HG03460 (cell line): Measurements from ENCODE around the gene PRDM5.

Source experiments
- ATAC-seq: cut with Tn5 transposase; IDR thresholded peaks from one replicate; pipeline ENCODE4 v1.9.1; 2021; ENCODE audit not compliant: unreplicated experiment

PRDM5 gene

DNA sequence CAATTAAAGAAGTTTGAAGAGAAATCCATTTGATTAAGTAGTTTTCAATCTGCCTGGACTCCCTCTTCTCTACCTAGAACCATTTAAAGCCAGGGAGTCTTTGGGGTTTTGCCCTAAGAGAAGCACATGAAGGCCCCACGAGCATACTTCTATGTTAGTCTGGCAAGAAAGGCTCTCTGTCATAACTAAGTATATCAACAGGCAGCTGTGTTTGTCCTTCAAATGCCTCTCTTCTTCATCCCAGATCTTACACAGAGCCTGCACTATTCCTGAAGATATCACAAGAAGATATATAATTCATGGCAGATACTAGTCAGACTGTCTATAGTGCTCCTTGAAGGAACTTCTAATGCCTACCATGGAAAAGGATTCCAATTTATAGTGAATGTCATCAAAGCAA, 206.2 kb downstream of the PRDM5 start:
- no peak for ATAC-seq

DNA sequence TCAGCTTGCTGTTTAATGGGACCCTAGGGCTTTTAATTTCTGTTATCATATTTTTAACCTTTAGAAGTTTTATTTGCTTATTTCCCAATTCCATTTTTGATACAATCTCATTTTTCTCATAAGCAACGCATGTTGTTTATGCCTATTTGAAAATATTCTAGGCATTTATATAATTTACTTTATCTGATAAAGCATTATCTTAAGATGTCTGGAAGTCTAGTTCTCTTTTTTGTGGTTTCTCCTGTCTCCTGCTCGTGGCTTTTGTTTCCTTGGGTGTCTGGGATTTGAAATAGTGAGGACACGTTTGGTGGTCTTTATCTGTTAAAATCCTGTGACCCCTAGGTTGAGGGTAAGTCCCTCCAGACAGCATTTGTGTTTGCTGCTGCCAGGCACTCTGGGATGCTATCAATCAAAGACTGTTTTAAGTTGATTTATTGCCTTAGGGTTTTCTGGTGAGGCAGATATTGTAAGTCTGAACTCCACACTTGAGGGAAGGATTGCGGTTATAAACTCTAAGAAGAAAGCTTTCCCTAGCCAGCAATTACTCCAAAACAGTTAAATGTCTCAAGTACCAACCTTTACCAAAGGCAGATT, 208.0 kb downstream of the PRDM5 start:
- no peak for ATAC-seq

DNA sequence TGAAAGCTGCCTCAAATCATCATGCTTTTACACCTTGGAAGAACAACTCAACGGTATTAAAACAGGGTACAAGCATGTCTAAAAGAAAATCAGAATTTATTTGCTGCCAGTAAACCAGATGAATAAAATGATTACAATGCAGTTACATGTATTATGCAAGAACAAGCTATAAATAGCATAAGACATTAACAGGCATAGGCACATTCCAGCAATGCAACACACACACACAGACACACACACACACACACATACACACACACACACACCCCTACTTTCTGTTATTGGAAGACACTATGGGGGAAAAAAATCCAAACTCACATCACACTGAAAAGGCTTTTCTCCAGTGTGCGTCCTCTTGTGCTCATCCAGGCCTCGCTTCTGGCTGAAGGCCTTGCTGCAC, 212.5 kb downstream of the PRDM5 start:
- ATAC-seq = no peak

DNA sequence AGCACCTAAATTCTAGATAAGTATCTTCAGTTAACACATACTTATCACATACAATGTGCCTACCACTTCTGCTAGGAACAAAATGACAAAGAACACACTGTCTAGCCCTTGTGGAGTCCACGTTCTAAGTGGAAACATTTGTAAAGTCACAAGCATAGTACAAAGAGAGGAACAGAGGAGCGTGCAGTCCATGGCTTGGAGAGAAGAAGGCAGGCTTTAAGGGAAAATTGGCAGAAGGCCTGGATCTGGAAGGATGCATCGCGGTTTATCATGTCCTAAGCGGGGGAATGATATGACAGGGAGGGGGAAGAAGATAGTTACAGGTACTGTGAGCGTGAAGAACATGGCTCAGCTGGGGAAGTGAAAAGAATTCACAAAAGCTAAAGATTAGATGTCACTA, 218.0 kb downstream of the PRDM5 start:
- no peak for ATAC-seq

DNA sequence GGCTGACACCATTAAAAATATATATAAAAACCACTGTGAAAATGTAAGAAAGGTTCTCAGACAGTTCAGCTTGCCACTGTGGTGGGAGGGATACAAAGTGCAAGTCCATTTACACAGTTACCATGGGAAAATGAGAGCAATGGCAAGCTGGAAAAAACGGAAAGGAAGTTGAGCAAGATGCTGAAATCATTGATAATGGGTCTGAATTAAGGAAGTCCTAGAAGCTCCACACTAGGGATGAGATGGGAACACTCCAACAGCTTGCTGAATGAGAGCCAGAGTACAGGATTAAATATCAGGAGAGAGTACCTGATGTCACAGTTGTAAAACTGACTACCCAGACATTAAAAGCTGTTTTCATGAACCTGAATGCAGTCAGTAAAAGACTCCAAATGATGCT, 218.6 kb downstream of the PRDM5 start:
- no peak for ATAC-seq

DNA sequence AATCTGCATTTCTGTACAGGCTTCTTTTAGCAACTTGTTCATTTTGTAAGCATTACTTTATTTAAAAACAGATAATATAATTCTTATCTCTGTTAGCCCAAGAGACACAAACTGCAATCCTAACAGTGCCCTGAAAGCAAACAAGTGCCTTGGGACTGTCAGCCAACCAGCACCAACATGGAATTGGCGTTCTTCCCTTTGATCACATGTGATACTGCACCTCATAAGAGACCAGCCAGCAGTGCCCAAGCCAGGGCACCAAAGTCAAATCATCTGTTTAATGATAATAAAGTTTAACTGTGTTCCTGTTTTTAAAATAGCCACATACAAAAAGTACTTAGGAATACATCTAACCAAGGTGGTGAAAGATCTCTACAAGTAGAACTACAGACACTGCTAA, 223.2 kb downstream of the PRDM5 start:
- no peak for ATAC-seq

DNA sequence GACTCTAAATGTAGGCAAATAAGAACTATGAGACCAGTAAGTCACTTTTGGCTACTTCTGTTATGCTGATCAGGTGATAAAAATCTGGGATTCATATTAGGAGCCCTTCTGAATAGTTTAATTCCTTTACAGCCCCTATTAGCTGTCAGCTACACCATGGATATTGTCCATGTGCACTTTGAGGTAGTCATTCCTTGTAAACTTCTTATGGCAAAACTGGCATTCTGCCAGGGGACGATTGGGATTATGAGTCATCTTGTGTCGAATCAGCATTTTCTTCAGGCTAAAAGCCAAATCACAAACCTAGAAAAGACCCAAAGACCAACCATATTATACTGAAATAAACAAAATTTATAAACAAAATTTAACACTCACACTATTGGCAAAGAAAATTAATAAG, 227.6 kb downstream of the PRDM5 start:
- no peak for ATAC-seq

DNA sequence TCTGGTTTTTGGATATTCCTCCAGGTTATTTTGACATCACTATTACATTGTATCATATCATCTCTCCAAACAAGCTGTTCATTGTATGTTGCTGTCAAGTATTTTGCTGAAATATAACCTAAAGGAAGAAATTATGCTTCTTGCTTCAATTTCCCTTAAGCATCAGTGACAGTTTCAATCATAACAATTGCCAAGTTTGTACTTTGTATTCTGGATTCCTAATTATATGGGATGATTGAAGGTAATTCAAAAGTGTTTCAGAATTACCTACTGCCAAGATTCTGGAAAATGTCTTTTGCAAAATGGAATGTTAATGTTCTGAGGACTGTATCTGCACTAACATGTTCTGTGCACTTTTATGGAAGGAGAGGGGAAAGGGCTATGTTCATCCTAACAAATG, 228.7 kb downstream of the PRDM5 start:
- ATAC-seq = no peak

DNA sequence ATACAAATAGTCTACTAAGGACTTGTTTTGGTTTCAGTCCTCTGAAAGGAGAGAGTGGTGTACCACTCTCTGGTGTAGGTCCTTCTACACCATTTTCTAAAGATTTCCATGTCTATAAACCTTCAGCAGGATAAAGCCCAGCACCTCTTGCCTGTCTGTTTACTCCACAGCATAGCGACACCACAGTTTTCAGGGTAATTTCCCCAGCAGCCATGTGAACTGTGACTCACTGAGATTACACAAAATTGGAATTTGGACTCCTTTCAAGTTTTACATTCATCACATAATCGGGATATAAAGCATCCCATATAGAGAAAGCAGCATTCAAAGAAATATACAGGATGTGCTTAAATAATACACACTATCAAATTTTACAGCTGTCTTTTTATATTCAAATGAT, 229.6 kb downstream of the PRDM5 start:
- ATAC-seq = no peak

DNA sequence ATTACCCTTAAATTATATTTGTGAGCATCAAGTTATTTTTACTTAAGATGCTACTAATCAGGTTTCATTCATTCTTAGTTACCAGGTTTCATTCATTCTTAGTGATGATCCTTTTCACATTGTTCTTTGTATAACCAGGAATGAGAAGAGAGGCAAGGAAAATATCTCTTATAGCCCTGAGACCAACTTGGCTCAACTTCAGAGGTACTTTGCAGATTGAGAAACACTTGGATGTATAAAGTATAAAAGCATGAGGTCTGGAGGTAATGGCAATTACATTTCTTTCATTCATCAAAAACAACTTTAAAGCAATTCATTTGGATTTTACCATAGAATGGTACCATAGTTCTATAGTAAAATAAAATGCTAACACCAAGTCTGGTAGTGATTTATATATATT, 231.0 kb downstream of the PRDM5 start:
- no peak for ATAC-seq

DNA sequence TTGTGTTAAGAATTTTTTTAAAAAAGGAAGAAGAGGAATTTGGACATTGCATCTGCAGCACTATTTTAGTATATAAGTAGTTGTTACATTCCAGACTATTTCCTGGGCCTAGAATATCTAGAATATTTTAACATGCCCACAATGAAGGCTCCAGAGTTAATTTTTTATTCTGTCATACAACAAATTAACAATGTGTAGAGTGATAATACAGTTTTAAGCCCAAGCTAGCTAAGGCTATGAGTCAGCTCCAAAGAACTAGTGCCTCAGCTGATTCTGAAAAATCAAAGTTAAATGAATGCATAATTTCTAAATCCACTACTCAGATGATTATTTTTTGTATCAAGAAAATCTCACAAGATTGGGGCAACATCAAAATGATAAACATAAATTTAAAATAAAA, 231.4 kb downstream of the PRDM5 start:
- ATAC-seq = no peak

DNA sequence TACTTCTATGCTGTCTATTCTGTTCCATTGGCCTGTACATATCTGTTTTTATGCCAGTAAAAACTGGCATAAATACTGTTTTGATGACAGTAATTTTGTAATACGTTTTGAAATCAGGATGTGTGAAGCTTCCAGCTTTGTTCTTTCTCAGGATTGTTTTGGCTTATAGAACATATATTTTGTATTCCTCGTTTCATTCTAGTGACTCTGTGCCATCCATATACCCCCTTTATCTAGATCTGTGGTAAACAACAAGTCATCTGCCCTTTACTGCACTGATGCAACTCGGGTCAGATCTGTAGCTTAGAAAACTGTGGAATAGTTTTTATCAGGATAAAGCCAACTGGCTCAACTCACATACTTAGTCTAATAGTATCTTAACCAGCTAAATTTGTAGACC, 233.7 kb downstream of the PRDM5 start:
- no peak for ATAC-seq

DNA sequence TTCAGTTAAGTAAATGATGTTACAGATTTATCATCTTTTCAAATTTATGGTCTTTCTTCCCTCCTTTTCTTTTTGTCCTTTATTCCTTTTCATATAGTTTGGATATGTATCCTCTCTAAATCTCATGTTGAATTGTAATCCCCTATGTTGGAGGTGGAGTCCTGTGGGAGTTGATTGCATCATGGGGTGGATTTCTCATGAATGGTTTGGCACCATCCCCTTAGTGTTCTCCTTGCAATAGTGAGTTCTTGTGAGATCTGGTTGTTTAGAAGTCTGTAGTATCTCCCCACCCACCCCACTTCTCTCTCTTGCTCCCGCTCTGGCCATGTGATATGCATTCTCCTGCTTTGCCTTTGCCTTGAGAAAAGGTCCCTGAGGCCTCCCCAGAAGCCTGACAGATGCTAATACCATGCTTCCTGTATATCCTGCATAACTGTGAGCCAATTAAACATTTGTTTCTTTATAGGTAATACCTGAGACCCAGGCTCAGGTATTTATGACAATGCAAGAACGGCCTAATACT, 236.7 kb downstream of the PRDM5 start:
- no peak for ATAC-seq

DNA sequence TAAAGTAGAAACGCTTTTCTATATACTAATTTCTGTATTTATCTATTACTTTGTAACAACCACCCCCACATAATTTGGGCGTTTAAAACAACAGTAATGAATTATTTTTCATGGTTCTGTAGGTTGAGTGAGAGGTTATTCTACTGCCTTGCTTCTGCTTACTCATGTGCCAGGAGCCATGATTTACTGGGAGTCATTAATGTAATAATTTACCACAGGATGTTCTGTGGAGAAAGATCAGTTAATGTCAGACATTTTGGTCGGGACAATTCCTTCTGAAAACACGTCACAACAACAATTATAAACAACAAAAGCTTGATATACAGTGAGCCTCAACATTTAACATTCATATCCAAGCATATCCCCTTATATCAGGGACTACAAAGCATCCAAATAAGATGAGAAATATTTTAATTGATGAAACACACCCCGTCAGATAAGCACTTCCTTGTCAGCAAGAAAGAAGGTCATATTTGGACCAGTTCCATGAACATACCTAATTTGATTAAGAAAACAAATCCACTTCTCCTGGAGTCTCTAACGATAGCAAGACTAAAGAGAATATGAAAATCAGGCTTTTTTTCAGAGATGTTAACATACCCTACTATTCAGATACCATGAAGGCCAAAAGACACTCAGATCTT, 238.5 kb downstream of the PRDM5 start:
- no peak for ATAC-seq

DNA sequence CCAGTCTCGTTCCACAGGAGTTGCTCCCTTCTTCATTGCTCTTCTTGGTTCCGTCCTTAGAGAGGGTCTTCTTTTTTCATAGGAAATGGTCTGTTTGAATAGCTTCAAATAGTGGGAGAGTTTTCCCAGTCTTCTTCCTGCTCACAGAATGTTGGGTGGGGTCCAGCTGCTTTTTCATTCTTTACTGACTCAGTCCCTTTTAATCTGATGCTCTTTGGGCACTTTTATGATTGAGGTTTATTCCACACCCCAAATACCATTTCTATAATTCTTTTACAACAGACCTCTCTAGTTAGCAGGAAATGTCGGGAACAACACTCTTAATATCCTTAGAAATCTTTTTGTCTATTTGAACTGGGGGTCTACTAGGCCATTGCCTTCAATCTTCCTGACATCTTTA, 239.5 kb downstream of the PRDM5 start:
- ATAC-seq = no peak

DNA sequence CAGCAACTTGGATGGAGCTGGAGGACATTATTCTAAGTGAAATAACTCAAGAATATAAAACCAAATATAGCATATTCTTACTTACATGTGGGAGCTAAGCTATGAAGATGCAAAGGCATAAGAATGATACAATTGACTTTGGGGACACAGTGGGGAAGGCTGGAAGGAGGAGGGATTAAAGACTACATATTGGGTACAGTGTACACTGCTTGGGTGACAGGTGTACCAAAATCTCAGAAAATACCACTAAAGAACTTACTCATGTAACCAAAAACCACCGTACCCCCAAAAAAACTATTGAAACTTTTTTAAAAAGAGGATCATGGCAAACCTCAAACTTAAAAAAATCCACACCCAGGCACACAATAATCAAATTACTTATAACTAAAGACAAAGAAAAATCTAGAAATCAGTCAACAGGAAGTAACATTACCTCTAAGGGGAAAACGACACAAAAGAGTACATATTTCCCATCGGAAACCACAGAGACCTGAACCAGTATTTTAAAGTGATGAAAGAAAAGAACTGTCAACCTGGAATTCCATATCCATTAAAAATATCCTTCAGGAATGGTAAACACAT, 241.8 kb downstream of the PRDM5 start:
- ATAC-seq = no peak

DNA sequence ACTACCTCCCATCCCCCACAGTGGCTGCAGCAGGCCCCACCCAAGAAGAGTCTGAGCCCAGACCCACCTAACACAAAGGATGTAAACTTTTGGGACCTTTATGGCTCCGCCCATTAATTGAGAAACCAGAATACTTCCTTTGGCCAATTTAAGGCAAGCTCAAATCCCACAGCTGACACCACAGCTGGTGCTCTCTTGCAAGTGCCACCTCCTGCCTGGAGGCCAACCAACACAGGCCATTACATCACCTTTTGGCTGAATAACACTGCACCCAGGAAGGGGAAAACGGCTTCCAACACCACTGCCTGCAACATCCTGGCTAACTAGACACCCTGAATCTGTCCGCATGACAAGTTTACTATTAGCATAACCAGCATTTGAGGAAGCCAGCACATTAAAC, 248.8 kb downstream of the PRDM5 start:
- no peak for ATAC-seq

DNA sequence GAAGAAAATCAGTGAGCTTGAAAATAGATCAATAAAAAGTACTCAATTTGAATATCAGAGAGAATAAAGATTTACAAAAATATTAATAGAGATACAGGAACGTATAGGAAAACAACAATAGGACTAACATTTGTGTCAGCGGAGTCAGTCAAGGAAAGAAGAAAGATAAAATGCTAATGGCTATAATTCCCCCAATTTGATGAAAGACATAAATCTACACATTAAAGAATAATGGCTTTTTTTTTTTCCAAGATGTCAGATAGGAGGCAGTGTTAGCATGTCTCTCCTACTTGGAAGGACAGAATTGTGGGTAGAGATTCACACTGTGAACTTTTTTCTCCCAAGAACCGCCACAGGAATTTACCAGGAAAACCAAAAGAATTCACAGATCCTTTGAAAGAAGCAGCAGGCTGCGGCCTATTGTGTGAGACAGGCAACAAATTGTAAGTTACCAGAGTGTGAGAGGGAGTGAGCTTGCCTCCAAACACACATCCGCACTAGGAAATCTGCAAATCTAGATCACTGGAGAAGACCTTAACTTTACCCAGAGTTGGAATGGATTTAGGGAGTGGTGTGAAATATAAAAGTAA, 249.9 kb downstream of the PRDM5 start:
- no peak for ATAC-seq

DNA sequence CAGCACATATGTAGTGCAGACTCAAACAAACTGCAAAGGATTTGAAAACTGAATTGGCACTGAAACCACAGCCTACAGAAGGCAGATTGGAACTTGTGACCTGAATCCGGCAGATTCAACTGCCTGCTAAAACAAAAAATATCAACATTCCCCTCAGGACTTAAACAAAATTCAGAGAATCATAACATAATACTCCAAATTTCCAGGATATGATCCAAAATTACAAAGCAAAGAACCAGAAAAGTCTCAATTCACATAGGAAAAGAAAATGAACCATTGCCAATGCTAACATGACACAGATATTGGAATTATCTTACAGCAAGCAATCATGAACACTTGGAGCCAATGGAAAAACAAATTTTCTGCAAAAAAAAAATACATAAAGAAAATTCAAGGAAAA, 250.4 kb downstream of the PRDM5 start:
- no peak for ATAC-seq

DNA sequence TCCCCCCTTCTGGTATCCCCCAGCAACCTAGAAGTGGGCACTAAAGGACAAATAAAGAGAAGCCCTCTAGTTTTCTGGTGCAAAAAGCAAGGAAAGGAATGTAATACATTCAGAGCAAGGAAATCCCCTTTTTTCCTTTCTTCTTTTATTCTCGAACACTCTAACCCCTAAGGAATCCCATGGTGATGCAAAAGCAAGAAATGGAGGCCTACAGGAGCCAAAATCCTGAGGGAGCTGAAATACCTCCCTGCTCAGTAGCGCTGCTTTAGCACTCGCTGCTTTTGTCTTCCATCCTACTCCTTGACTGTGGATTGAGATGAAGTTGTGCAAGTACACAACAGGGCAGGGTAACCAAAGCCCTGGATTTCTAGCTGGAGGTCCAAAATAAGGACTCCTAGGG, 251.0 kb downstream of the PRDM5 start:
- no peak for ATAC-seq

DNA sequence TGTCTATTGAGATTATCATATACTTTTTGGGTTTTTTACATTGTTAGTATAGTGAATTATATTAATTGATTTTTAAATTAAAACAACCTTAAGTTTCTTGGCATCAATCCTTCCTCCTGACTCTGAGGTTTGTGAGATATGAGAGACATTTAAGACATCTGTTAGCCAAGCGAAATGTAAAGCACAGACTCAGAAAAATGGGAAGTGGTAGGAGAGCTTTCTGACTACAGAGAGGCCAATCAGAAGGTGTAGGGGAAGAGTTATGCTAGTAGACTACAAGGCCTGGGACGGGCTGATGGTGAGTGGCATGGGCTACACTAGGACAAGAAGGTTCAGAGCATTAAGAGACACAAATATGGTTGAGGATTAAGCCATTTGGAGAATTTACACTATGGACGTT, 255.4 kb downstream of the PRDM5 start:
- no peak for ATAC-seq

DNA sequence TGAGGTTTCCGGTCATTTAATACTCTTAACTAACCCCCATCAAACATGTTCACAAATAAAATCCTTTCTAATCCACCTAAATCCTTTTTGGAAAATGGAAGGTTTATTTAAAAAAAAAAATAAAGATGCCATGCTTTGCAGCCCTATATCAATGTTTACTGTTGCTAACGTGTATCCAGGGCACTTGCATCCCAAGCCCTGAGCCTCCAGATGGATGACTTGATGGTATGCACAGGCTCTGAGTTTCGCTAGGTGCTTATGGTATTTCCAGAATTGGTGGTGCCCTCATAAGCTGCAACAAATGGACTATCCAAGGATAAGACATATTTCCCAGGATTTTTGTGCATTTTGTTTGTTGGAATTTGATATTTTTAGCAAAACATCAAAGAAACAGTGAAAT, 257.7 kb downstream of the PRDM5 start:
- no peak for ATAC-seq
